ENCODE data around the gene NEK8. TPM values are rescaled to one million over a fixed set of nuclear protein-coding genes. Genes with fewer than 3 reads are reported as not detected.

Gene NEK8
- total and polyA plus RNA-seq, 9 of the 15 experiments (the other 6 are each of a cell fraction or from before 2014, with no cell fraction given): 0.98 to 16.6 (median 4.6) TPM

DNA sequence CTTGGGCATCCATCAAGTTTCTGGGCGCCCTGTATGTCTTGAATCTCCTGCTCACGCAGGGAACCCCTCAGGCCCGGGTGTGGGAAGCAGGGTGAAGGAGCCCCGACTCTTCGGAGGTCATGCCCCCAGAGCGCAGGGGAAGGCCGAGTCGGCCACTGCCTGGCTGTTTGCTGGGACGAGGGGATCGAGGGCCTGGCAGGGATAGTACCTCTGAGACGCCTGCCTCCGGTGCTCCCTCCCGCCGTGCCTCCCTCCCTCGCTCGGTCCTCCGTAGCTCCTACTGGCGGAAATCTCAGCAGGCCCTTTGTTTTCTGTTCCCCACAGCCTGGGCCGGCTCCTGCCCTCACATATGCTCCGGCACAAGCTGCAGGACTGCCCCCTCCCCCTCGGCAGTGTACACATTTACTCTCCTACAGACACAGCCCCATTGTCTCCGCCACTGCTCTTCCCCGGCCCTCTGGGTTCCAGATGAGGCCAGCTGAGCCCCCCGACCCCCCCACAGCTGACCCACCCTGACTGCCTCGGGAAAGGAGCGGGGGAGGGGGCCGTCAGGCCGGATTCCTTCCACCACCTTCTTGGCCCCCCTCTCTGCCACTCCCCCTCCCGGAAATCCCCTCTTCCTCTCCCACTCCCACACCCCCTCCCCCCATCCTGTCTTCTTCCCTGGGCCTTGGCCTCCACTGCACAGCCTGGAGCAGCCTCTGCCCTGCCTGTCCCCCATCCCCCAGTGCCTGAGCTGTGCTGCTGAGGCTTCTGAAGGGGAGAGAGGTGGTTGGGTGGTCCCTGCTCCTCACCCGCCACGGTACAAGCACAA is 16.6 kb downstream of the NEK8 start:
- FAIRE-seq (peak; percentile 71), DNase-seq (ENCODE audit: extremely low read depth in 1 of 4, low spot score in 3 of 4) (peak; percentile 35 to 71 (median 46)), ATAC-seq (peak; percentile 12)
- Histone ChIP-seq H3K27me3 (ENCODE audit: control insufficient read depth in 2 of 2, insufficient read depth in 2 of 2, low read length in 2 of 2) (no peaks in the 10 kb centered on the region), H3K27ac (ENCODE audit: extremely low read depth, low read depth, low read length) (peak overlapping the region; percentile 96), H3K4me1 (replicated peaks in 1 of 2; ENCODE audit: control insufficient read depth in 2 of 2, insufficient read depth in 2 of 2, low read length in 2 of 2) (peaks cover 39 to 81% of the 10 kb centered on the region in 2 experiments), H4K20me1 (replicated peaks; ENCODE audit: control insufficient read depth, insufficient read depth, low read length) (peaks cover 27% of the 10 kb centered on the region), H3K9me3 (replicated peaks; ENCODE audit: control insufficient read depth, insufficient read depth, low read depth, low read length) (no peaks in the 10 kb centered on the region), H3K4me2 (ENCODE audit: insufficient read depth, low read length) (peak overlapping the region; percentile 94), H2AFZ (ENCODE audit: low read depth, low read length) (no peak overlapping the region), H3K79me2 (ENCODE audit: control insufficient read depth, insufficient read depth, low read length) (peaks cover 52% of the 10 kb centered on the region), H3K9ac (ENCODE audit: insufficient read depth in 1 of 2, low read depth in 2 of 2, low read length in 2 of 2) (peak overlapping the region; percentile 93 to 99), H3K9me1 (ENCODE audit: control insufficient read depth, insufficient read depth, low read length) (no peaks in the 10 kb centered on the region), H3K36me3 (ENCODE audit: control insufficient read depth, insufficient read depth, low read length) (peaks cover 53% of the 10 kb centered on the region), H3K4me3 (peak overlapping the region; percentile 87)
- ChIA-PET POLR2A (interaction anchor here (0.6 to 17.4 kb wide), 14 partner anchors 8 to 205 kb away, joined by 3 to 367 read pairs (median 3); partner anchors contain the start of genes NEK8, PIGS, PROCA1 and RPL23A), CTCF (ENCODE audit: low intra/inter-chr PET ratio) (interaction anchor here (1.9 kb wide), 1 partner anchor 18 kb away, joined by 14 read pairs; the partner anchor contains the start of genes NEK8 and TLCD1)
- WGBS (ENCODE audit: insufficient coverage, low coverage, missing lambda C conversion rate): 4% methylated on average over 29 of the region's 31 CpGs
- in situ Hi-C loops (cut with MboI): no loop called here
- no TSS peak for BruUV-seq (replicated peaks)
- intact Hi-C loops (cut with micrococcal nuclease): loop anchor here (5.0 kb wide), 1 partner anchor 98 kb away; the partner anchor contains the start of gene BLTP2
- TF ChIP-seq, protein P1, sequence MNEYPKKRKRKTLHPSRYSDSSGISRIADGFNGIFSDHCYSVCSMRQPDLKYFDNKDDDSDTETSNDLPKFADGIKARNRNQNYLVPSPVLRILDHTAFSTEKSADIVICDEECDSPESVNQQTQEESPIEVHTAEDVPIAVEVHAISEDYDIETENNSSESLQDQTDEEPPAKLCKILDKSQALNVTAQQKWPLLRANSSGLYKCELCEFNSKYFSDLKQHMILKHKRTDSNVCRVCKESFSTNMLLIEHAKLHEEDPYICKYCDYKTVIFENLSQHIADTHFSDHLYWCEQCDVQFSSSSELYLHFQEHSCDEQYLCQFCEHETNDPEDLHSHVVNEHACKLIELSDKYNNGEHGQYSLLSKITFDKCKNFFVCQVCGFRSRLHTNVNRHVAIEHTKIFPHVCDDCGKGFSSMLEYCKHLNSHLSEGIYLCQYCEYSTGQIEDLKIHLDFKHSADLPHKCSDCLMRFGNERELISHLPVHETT (CRISPR knock-in tag; conservative IDR thresholded peaks at IDR 0.05 in 1 of 2, IDR thresholded peaks at IDR 0.05 in 1 of 2): peak in 1 of 2 experiments; percentile 27; a peak in 1 of 4 replicates
- TF ChIP-seq SIN3A (IDR thresholded peaks at IDR 0.05; ENCODE audit: borderline replicate concordance in 2 of 2, control insufficient read depth in 1 of 2, low read depth in 2 of 2, low read length in 2 of 2): peak in 1 of 2 experiments; percentile 19; a peak in 1 of 4 replicates
- peak; percentile 42; the same call in 1 of the 2 replicates for TF ChIP-seq VEZF1 (CRISPR knock-in tag; IDR thresholded peaks at IDR 0.05)
- TF ChIP-seq ETV5 (CRISPR knock-in tag; IDR thresholded peaks at IDR 0.05; ENCODE audit: low read depth): no peak
- peak; percentile 59 for TF ChIP-seq ZBTB7A (IDR thresholded peaks at IDR 0.05; ENCODE audit: borderline replicate concordance, control insufficient read depth, low read depth, low read length)
- no peak for TF ChIP-seq ZNF174 (CRISPR knock-in tag; IDR thresholded peaks at IDR 0.05)
- peak; percentile 81; the same call in 1 of the 2 replicates for TF ChIP-seq PHF21A (IDR thresholded peaks at IDR 0.05; ENCODE audit: borderline replicate concordance, low read depth)
- TF ChIP-seq E2F6 (IDR thresholded peaks at IDR 0.05; ENCODE audit: borderline replicate concordance in 1 of 2, extremely low read depth in 1 of 2, insufficient read depth in 1 of 2, insufficient read length in 1 of 2, low read depth in 1 of 2, low read length in 1 of 2, poor library complexity in 1 of 2, severe bottlenecking in 1 of 2): peak in 1 of 2 experiments; percentile 41
- 0 out of 2 replicates have a peak, but pooled peaks have one; percentile 5 for TF ChIP-seq PREB (CRISPR knock-in tag; IDR thresholded peaks at IDR 0.05)
- no peak for TF ChIP-seq POU5F1 (IDR thresholded peaks at IDR 0.05; ENCODE audit: borderline replicate concordance, low read depth, low read length, partially characterized antibody)
- TF ChIP-seq MAZ (CRISPR knock-in tag; conservative IDR thresholded peaks at IDR 0.05 in 1 of 2, IDR thresholded peaks at IDR 0.05 in 1 of 2): peak in 1 of 2 experiments; percentile 33; a peak in 2 of 4 replicates
- TF ChIP-seq PCBP1 (IDR thresholded peaks at IDR 0.05; ENCODE audit: low read depth, low read length, poor library complexity, severe bottlenecking): peak; percentile 16

Data from K562 (cell line).